Measurements from ENCODE around the gene DISC1.

- TF ChIP-seq EZH2 (conservative IDR thresholded peaks at IDR 0.05; ENCODE audit: low read depth, low read length) (no peak), HDAC2 (CRISPR knock-in tag; IDR thresholded peaks at IDR 0.05) (no peak), CBX1 (IDR thresholded peaks at IDR 0.05; ENCODE audit: low read depth) (no peak), PHF8 (CRISPR knock-in tag; IDR thresholded peaks at IDR 0.05) (no peak), BATF2 (CRISPR knock-in tag; IDR thresholded peaks at IDR 0.05) (no peak)
Measured at GRCh38 chr1:231750818-231751362, 124.3 kb downstream of the DISC1 start.
